Measurements from ENCODE around the gene C19orf33.

C19orf33 gene

DNA sequence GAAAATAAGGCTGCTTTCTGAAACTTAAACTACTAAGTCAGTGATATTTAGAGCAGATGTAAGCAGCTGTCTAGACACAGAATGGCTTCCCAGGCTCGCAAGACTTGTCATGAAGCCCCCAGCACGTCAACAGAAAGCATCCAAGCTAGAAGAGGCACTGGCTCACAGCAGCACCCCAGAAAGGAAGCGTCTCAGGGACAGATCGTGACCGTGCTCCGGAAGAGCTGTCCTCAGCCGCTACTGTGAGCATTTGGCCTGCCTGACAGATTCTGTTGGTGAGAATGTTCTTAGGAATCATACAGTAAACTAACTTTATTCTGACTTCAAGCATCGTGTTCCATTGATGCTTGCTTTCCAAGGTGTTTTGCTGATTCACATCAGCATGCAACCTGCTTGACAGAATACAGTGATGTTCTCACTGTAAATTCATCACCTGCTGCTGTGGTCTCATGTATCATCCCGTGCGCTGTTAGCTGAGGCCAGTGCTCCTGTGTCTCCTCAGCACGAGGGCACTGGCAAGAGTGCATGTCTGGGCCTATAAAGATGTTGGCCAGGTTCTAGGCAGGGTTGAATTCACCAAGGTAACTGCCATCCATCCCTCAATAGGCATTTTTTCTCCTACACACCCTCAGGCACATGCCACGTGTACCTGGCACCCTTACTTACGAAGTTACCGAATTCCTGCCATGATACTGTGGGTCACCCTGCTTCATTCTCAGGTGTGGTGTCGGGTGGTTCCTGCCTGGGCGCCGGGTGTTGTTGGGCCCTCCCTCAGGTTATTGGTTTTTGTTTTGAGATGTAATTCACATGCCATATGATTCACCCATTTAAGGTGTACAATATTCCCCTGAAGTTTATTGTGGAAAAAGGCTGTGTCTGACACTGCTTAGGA lies 23.8 kb upstream of the C19orf33 start:
- no peak for DNase-seq

DNA sequence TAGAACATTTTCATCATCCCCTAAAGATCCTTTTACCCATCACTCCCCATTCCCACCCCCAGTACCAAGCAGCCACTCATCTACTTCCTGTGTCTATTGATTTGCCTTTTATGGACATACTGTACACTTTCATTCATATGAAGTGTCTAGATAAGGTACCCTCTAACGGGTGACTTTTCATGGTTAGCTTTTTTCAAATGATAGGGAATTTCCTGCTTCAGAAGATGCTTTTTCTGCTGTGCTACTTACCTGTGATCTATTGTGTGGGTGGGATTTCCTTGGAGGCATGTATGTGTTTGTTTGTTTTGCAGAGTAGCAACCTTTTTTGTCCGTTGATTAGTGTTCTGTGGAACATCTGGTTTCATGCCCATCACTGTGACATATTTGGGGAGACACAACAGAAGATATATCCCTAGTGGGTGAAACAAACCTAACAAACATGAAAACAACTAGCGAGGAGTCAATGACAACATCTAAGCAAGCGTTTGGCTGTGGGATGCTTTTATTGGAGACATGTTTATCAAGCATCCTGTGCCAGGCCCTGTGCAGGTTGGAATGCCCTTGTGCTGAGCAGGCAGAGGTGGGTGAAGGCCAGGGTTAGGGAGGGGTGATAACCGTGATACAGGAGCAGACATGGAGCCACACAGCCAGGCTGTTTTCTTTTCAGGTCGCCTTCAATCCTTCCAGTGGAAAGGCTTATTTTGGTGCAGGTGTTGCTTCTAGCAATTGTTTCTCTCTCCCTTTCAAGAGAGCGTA lies 22.1 kb upstream of the C19orf33 start:
- no peak for DNase-seq

DNA sequence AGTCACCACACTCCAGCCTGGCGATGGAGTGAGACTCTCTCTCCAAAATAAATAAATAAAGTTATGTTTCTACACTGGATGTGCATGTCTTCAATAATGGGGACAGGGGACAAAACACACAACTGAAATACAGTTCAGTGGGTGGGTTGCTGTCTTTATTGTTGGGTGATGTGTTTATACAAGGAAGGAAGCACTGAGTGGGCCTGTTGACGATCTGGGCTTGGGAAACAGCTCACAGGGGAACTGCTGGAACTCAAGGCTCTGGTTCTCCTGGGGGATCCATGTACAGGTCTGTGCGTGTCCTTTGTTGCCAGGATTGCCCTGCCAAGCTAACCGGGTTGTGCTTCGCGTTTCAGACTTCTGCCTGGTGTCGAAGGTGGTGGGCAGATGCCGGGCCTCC lies 20.8 kb upstream of the C19orf33 start:
- no peak for DNase-seq

DNA sequence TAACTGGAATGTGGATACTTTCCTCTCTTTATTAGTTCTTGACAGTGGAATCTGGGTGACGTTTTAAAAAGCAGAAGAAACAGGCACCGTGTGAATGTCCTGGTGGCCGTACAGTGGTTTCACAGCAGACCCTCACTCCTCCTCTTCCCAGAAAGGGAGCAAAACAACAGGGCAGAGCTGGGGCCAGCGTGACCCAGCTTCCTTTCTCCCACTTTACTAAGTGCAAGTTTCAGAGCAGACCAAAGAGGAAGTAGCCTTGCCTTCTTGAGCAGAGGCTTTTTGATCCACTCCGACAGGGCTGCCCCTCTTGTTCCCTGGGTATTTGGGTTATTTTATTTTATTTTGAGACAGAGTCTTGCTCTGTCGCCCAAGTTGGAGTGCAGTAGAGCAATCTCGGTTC lies 19.6 kb upstream of the C19orf33 start:
- DNase-seq = no peak

DNA sequence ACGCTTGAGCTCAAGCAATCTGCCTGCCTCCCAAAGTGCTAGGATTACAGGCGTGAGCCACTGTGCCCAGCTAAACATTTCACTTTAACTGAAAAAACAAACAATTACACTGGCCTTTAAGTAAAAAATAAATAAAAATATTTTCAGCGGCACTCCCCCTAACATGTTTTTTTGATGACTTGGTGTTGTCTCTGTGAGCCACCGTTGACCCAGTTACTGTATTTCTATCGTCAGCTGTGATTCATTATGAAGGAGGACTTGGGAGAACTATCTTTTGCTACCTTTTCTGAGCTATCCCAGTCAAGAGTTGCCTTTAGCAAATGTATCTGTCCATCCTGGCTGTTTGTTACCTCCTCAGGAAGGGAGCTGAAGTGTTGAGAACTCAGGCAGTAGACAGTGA lies 18.5 kb upstream of the C19orf33 start:
- DNase-seq = no peak

DNA sequence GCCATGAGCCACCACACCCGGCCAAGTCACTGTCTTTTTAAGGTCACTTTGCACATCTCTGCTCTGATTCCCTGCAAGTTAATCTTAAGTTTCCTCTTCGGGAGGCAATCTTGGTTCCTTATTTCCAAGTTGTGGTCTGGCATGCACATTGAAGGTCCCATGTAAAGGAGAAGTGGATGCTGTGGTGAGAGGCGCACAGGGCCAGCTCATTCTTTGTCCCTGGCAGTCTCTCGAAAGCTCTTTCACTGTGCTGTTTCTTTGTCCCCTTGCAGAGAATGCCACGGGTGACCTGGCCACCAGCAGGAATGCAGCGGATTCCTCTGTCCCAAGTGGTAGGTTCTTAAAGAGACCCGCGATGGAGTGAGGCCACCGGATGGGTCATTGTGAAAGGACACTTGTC lies 16.4 kb upstream of the C19orf33 start:
- no peak for DNase-seq

DNA sequence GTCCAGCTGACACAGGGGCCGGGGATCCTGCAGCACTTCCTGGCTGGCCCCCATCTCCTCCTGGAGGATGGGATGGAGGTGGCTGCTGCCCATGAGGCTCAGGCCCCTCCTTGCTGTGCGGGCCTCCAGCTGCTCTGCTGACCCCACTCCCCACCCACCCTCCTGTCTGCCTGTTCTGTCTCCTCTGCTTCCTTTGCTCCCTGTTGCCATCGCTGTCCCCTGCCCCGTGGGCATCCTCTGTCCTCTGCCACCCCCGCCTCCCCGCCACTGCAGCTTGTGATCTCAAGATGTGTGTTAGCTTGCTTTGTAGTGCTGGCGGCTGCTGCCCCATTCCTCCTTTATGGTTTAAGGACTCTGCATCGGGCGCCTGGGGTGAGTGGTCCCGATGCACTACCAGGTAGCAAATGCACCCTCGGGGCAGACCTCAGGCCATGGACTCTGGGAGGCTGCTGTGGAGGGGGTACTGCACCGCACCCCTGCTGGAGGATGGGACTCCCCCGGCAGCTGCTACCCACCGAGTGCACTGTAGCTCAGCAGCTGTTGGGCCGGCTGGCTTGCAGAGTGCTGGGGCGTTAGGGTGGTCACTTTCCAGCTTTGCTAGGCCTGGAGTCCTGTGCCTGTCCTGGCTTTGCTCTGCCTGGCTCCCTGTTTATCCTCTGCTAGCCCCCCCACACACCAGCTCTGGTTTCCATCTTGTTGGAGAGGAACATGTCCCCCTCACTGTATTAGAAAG lies 15.8 kb upstream of the C19orf33 start:
- no peak for DNase-seq

DNA sequence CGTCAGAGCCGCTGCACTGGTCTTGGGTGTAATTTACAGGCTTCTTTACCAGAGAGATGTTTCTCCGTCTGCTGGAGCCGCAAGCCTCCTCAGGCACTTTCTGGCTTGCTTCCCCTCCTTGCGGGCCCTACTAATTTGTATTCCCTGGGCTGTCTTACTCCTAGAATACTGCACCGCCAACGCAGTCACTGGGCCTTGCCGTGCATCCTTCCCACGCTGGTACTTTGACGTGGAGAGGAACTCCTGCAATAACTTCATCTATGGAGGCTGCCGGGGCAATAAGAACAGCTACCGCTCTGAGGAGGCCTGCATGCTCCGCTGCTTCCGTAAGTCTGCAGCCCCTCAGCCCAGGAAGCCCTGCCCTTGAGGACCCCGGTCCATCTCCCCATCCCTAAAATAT lies 14.1 kb upstream of the C19orf33 start:
- no peak for DNase-seq

DNA sequence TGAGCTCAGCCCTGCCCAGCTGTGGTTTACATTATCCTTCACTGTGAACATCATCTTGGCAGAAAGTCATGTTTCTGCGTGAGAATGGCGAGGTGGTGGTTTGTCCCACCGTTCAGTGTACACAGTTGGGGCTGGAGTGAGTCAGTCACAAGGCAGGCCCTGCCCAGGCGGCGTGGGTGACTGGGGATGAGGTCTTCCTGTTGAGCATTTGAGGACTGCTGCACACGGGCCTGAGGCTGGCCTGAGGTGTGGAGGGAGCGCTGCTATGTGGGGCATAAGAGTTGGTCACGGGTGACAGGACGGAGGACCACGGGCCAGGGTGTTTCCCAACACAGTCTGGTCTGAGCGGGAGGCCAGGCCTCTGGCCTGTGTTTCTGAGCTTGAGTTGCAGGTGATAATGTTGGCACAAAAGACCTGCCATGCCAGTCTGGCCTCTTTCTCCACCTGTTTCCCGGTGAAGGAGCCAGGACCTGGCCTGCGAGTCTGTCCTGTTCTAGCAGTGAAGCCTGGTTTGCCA lies 13.4 kb upstream of the C19orf33 start:
- DNase-seq = no peak

DNA sequence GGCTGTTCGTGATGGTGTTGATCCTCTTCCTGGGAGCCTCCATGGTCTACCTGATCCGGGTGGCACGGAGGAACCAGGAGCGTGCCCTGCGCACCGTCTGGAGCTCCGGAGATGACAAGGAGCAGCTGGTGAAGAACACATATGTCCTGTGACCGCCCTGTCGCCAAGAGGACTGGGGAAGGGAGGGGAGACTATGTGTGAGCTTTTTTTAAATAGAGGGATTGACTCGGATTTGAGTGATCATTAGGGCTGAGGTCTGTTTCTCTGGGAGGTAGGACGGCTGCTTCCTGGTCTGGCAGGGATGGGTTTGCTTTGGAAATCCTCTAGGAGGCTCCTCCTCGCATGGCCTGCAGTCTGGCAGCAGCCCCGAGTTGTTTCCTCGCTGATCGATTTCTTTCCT lies 12.2 kb upstream of the C19orf33 start:
- DNase-seq = no peak

DNA sequence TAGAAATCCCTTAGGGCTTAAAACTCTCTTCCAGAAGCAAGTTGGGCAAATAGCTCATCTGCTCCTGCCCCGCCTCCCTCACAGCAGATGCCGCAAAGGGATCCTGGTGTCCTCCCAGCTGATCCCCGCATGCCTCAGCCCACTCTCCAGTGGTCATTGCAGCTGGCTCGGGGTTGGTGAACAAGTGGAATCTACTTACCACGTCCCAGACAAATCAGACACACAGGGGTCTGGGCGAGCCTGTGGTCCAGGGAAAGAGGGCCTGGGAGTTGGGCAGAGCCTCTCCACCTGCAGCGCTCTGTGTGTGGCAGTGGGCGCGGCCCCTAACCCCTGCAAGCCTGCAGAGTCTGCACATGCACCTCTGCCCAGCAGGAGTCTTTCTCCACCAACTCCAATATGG lies 10.8 kb upstream of the C19orf33 start:
- DNase-seq = no peak

DNA sequence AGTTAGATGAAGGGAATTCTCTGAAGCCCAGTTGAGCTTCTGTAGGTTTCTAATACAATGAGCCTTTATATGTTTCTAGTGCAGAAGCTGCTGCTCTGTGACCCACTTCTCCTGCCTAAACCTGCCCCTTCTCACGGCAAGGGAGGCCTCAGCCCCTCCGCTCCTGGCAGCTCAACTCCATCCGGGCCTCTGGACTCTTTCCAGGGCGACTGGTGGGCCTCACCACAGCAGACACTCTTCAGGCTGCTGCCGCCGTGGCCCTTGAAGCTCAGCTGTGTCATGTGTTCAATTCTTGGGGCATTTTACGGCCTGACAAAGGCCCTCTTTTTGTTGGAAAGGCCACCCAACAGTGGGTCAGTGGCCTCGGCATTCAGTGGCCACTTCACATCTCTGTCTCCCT lies 10.0 kb upstream of the C19orf33 start:
- no peak for DNase-seq

DNA sequence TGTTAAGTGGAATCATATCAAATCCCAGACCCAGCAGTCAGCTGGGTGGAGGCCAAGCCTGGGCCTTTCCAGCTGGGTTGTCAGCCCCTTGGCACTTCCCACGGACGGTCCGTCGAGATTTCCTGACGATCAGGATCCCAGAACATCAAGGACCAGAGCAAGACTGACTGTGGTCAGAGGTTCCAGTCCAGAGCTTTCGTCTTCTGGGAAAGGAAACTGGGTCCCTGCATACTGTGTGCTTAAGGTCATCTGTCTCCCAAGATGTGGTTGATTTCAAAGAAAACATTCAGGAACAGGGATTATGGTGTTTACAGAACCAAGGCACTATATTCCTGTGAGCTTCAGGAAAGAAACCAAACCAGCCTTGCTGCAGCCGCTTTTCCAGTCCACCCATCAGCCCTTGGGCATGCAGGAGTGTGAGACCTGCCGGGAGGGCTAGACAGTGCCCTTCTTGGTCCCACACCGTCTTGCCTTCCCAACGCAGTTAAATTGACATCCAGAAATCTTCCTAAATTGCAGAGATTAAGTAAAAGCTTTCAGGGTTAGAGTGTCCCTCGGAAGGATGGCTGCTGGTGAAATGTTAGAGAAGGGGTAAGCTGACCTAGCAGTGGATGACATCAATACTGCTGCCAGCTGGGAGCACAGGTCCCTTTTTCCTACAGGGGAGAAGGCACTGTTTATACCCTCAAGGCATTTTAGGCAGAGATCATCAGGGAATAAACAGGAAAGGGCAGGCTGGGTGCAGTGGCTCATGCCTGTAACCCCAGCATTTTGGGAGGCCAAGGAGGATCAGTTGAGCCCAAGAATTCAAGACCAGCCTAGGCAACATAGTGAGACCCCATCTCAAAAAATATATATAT lies 5.0 kb upstream of the C19orf33 start:
- no peak for DNase-seq

DNA sequence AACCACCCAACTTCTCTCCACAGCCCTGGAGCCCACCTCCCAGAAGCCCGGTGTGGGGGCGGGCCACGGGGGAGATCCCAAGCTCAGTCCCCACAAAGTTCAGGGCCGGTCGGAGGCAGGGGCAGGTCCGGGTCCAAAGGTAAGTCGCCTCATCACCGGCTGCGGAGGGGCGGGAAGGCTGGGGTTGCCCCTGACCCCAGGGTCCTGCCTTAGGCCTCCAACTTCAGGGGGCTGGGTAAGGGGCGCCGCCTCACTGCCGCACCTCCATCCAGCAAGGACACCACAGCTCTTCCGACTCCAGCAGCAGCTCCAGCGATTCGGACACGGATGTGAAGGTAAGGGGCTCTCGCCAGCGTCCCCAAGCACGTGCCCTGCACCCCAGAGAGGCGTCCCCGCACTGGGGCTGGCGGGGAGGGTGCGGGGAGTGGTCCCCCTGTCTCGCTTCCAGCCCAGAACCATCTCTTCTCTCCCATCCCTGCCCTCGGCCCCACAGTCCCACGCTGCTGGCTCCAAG lies 358 bp downstream of the C19orf33 start:
- DNase-seq = no peak

DNA sequence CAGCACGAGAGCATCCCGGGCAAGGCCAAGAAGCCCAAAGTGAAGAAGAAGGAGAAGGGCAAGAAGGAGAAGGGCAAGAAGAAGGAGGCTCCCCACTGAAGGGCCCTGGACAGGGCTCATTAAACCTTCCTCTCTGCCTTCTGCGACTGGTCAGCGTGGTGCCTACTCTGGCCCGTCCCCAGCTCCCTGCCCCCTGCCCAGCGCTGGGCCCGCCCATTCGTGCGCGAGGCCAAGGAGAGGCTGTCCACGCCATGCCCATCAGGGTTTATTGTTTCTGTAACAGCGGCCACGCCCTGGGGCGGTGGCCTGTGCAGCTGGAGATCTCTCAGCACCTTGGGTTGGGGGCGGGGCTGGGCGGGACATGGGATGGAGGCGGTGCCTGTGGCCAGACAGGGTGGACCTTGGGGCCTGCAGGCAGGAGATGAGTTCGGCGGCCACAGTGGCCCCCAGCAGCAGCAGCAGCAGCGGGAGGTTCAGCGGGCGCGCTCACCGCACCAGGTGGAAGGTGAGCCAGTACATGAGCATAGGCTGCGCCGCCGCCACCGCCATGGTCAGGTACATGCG lies 897 bp downstream of the C19orf33 start:
- peak; percentile 53 for DNase-seq

DNA sequence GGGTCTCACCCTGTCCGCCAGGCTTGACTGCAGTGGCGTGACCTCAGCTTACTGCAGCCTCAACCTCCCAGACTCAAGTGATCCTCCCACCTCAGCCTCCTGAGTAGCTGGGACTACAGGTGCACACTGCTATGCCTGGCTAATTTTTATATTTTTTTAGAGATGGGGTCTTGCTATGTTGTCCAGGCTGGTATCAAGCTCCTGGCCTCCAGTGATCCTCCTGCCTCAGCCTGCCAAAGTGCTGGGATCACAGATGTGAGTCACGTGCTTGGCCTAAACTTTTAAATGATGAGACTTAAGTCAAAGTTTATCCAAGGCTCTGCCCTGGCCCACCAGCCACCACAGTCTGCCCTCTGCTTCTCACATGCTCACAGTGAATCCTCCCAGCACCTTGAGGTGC lies 2.2 kb downstream of the C19orf33 start:
- no peak for DNase-seq

DNA sequence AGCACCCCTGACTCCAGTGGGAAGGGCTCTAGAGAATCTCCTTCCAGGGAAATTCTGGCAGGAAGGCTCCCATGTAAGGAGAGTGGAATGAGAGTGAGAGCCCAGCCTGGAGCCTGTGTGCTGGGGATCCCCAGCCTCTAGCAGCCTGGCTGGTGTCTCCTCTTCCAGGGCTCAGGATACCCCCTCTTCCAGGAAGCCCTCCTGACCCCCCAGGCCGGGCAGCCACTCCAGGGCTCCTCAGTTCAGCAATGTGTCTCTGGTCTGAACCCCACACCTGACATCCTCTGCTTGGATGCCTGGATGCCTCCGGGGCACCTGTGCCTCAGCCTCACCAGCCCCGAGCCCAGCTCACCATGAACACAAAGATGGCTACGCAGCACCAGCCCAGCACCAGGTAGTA lies 3.0 kb downstream of the C19orf33 start:
- no peak for DNase-seq

DNA sequence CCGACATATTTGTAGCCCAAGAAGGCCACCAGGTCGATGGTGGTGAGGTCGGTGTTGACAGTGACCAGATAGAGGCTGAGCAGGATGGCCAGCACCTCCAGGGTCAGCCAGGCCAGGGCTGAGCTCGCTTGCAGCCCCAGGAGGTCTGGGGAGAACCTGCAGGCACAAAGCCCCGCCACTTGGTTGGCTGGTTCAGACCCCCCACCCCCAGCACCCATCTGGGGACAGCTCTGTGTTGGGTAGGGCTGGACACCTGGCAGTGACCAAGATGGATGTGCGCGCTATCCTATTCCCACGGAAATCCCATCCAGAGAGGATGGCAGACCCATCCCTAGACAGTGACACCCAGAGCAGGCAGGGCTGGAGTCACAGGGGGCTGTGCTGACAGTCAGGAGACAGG lies 3.5 kb downstream of the C19orf33 start:
- no peak for DNase-seq

DNA sequence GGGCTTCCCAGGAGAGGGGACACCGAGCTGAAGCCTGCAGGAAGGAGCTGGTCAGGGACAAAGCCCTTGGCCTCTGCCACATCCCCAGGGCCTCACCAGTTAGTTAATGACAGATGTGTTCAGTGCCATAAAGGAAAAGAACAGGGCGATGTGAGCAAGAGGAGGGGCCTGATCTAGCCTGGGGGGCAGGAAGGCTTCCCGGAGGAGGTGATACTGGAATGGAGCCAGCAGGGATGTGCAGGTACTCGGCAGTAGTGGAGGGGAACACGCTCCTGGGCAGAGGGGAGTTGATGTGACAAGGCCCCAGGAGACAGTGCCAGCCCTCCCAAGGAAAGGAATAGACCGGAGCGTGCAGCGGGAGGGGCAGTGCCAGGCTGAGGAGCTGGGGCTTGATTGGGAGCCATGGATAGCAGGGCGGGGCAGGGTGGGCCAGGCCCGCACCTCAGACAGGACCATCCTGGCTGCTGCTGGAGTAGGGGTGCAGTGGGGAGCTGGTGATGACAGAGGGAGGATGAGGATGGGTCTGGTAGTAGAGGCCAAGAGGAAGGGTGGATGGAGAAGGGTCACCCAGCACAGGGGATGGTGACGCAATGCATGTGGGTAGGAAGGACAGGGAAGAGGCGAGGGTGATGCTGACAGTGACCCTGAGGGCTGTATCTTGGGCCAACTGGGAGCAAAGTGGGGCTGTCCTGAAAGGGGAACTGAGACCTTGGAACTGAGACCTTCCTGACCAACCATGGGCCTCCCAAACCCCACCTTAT lies 4.1 kb downstream of the C19orf33 start:
- no peak for DNase-seq

DNA sequence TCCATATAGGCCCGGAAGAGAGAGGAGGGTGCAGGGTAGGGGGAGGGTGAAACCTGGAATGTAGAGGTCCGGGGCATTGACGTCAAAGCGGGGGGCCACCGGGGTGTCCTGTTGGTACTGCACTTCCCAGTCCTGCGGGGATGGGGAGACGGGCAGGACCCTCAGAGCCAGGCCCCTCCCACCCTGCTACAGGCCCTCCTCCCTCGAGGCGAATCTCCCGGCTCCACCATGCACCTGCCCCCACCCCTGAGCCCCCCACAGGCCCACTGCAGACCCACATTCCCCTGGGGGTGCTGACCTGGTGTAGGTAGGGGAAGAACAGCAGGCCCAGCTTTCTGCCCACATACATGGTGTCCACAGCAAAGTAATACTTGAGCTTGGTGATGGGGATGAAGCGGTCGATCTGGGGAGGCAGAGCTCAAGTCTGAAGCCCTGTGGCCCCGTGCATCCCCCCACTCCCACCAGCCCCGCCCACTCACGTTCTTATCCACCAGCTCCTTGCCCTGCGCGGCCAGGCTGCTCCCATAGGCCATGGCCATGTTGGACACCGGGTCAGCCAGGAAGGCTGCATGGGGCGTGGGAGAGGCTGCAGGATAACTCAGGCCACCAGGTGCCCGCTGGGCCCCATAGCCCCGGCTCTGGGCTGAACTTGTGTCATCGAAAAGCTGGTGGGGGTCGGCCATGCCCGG lies 5.0 kb downstream of the C19orf33 start:
- DNase-seq = no peak
